Spleen (tissue), 7 donors: ENCODE measurements around the gene KIF7.

Source experiments
- POLR2A ChIP-seq, 3 donors: fragments of 450-650 bp; IDR thresholded peaks; one replicate each; pipeline ENCODE4 v1.5.1; 2017; ENCODE audit warnings: antibody characterized with exemption in 3 of 3, mild to moderate bottlenecking in 1 of 3
- POLR2AphosphoS5 ChIP-seq, 3 donors: sonication (generic); formaldehyde crosslinking; IDR thresholded peaks; one replicate each; pipeline ENCODE4 v1.5.1; 2017; ENCODE audit warnings: antibody characterized with exemption in 3 of 3
- TF ChIP-seq, protein P1 (sequence below), 11 experiments: fragments of 200-600 bp in 7 of 11; fragments of 450-650 bp in 4 of 11; sonication (generic) in 4 of 11; IDR thresholded peaks in 8 of 11; conservative IDR thresholded peaks in 3 of 11; 1 replicate in 7 of 11; 2 replicates in 4 of 11; pipeline versions ENCODE4 v1.4.0 to v1.8.0; 2016 to 2021; ENCODE audit warnings: antibody characterized with exemption in 11 of 11, inconsistent platforms in 4 of 11, mild to moderate bottlenecking in 1 of 11
- donor health status: DM: no; HTN: no; CAD: no; lungs with moderate emphysema.
- donor health status: DM: no; HTN: no; CAD: no.
- donor health status: DM: no; HTN: no; CAD: no.

DNA sequence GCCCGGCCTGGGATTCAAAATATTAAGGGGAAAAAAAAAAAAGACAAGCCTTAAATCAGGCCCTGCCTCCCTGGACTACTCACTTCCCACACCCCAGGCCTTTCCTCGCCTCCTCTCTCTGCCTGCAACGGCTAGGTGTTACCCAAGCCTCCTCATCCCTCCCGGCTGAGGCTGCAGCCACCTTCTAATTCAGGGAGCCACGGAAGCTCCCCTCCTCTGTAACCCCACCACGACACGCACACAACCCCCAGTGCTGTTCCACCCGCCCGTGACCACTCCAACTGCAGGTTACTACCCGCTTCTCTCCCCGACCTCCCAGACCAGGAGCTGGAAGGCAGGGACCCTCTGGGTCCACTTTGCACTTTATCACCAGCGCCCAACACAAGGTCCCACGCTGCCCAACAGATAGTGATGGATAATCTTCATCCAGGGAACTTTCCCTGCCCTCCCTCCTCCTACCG, 936 bp downstream of the KIF7 start:
- TF ChIP-seq, protein P1, sequence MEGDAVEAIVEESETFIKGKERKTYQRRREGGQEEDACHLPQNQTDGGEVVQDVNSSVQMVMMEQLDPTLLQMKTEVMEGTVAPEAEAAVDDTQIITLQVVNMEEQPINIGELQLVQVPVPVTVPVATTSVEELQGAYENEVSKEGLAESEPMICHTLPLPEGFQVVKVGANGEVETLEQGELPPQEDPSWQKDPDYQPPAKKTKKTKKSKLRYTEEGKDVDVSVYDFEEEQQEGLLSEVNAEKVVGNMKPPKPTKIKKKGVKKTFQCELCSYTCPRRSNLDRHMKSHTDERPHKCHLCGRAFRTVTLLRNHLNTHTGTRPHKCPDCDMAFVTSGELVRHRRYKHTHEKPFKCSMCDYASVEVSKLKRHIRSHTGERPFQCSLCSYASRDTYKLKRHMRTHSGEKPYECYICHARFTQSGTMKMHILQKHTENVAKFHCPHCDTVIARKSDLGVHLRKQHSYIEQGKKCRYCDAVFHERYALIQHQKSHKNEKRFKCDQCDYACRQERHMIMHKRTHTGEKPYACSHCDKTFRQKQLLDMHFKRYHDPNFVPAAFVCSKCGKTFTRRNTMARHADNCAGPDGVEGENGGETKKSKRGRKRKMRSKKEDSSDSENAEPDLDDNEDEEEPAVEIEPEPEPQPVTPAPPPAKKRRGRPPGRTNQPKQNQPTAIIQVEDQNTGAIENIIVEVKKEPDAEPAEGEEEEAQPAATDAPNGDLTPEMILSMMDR (IDR thresholded peaks at IDR 0.05 in 8 of 11, conservative IDR thresholded peaks at IDR 0.05 in 3 of 11), result no peak
- TF ChIP-seq POLR2AphosphoS5 (IDR thresholded peaks at IDR 0.05), result no peak
- no peak for TF ChIP-seq POLR2A (IDR thresholded peaks at IDR 0.05)
